Stimulated activated CD4-positive, alpha-beta T cell treated with anti-CD3 and anti-CD28 coated beads, TNF-alpha, amount 100 ng/mL, for 4 hours (primary cell): ENCODE results near the gene NR1D1.

ENCODE experiments used
- DNase-seq, 3 experiments: peaks; one replicate each; pipeline ENCODE4 v3.0.0-alpha.2; 2020; ENCODE audit warnings: low read depth in 3 of 3

NR1D1 gene

DNA sequence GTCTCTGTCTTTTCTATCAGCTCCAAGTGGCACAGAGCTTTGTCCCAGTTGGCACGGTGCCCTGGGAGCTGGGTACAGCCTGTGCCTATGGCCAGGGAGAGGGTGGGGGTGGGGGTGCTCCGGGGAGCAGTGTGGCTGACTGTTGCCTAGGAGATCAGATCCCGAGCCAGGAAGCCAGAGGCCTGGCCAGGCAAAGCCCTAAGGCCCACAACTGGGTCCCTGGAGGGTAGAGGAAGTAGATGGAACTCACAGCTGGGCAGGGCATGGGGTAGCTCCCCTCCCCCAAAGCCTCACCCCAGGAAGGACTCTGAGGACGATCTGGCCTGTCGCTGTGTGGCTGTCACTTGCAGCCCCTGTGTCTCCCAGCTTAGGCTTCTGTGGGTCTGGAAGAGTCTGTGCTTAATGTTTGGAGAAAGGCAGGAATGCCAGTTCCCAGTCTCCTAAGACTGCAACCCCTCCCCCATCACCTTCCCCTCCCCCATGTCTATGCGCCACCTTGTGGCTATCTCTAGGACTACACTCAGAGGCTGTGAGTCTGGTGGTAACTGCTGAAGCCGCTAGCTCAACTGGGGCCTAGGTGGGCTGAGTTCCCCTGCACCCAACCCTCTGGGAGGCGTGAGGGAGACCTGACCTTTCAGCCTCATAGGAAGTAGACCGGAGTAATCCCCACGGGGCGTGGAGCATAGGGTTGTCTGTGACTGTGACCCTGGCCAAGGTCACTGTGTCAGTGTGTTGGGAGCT, 25.0 kb downstream of the NR1D1 start:
- peak in 2 of 3 experiments; percentile 50 to 57 for DNase-seq

GRCh38 chr17:40074871-40075200, 25.6 kb downstream of the NR1D1 start:
- DNase-seq = no peak

DNA sequence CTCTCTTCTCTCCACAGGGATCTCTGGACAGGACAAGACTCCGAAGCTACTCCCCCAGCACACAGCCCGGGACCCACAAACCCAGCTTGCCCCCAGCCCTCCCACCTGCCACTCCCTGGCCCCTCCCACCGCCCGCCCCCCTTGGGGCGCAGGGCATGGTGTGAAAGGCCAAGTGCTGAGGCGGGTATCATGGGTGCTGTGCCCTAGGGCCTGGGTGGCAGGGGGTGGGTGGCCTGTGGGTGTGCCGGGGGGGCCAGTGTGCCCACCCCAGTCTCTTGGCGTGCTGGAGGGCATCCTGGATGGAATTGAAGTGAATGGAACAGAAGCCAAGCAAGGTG, 26.2 kb downstream of the NR1D1 start:
- DNase-seq = no peak

DNA sequence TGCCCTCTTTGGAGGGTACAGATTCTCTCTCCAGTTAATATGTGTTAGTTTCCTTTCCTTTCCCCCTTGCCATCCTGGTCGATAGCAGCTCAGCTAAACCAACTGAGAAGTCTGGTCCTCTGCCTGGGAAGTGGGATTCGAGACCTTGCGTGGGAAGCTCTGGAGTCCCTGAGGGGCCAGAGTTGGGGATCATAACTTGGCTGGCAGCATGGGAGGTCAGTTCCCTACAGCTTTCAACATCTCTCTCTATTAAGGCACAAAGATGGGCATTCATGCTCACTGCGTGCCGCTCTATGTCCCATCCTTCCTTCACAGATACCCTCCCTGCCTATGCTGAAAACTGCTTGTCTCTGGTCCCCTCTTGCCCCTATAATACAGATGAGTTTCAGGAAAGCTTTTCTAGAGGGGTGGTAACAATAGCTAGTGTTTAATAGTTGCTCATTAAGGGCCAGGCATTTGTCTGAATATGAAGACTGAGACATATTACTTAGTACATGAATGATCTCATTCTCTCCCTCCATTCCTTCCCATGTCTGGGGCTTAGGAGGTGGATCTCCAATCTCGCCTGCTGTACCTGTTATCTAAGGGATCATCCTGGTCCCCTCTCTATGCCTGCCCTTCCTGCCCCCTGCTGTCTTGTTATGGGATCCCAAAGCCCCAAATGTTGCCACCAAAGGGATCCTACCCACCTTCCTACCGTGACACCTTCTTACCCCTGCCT, 26.8 kb downstream of the NR1D1 start:
- no peak for DNase-seq

- no peak for DNase-seq
Observed at GRCh38 chr17:40072735-40073346, 27.5 kb downstream of the NR1D1 start.

GRCh38 chr17:40072040-40072734, 28.2 kb downstream of the NR1D1 start:
- DNase-seq = no peak

DNA sequence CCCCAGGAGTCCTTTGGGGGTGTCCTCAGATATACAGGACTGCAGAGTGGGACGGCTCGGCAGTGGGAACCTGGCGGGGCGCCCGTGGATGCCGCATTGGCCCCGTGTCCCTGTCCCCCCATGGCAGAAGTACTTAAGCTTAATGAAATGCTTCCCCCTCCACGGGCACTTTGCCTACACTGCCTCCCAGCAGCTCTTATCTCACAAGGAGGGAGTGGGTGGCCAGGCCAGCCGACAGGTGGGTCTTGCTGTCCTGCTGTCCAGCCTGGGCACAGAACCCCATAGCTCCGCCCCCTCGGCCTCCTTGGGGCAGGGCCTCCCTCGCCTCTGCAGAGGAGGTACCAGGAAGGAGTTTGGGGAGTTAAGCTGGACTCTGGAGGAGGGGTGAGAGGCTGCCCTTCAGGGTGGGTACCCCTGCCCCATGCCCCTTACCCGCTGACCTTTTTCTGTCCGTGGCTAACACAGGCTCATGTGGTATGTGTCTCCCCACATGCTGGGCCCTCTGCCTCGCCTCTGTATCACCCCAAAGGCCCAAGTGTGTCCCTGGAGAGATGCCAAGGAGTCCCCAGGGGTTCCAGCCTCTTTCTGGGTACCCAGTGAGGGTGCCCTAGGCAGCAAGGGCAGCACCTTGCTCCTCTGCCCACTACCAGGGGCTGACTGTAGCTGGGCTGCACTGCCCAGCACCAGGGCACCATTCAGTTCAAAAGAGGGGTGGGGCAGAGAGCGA, 28.9 kb downstream of the NR1D1 start:
- DNase-seq = no peak

DNA sequence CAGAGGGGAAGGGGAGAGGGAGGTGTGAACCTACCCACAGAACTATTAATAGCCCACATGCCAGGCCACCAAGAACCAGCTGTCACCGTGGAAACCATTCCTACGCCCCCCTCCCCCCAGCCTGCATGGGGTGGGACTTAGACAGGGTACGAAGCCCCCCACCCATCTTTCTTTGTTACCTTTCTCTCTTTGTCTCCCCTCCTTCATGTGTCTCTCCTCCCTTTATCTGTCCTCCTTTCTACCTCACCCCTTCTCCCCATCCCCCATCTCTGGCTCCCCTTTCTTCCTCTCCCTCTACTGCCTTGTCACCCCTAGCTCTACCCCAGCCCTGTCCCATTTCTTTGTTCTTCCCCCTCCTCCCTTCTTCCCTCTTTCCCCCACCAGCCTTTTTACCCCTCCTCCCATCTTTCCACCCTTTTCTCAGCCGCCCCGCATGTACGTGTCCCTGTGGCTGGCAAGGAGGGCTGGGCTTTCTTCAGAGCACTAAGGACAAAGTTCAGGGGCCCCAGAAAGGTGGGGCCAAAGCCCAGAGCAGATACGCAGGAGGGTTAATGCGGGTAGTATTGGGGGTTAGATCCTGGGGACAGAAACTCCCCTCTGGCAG, 29.6 kb downstream of the NR1D1 start:
- DNase-seq = no peak

DNA sequence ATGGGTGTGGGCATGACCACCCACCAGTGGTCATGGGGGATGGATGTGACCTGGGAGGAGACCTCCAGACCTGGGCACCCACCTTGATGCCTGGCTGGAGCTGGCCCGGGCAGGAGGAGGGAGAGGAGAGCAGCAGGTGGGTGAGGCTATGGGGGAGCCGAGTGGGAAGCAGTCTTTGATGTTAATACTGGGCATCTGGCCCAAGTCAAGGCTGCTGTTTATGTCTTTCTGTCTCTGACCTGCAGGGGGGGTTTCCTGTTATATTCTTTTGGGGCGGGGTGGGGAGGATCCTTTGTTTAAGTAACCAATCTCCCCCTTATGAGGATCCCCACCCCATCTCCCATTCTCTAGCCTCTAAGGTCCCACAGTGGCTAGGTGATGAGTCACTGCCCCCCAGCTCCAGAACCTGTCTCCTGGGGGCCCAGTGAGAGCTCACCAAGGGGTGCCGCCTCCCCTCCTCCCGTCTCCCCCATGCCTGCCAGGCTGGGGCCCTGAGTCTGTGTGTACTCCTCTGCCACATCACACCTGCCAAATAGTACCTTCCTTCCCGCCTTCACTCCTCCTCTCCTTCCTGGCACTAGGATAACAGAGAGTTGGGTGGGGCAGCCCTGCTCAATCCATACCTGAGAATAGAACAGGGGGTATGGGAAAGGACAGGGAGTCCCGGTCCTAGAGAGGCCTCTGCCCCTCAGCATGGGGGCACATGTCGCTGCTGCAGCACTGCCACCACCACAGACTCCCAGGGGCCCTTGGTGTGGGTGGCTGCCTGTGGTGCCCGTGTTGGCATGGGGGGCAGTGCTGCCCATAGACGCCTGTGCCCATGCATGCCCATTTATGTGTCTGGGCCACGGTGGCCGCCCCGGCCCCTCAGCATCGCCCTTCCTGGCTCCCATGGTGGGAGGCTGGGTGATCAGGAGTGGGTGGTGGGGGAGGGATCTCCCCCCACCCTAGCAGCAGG, 30.4 kb downstream of the NR1D1 start:
- no peak for DNase-seq

DNA sequence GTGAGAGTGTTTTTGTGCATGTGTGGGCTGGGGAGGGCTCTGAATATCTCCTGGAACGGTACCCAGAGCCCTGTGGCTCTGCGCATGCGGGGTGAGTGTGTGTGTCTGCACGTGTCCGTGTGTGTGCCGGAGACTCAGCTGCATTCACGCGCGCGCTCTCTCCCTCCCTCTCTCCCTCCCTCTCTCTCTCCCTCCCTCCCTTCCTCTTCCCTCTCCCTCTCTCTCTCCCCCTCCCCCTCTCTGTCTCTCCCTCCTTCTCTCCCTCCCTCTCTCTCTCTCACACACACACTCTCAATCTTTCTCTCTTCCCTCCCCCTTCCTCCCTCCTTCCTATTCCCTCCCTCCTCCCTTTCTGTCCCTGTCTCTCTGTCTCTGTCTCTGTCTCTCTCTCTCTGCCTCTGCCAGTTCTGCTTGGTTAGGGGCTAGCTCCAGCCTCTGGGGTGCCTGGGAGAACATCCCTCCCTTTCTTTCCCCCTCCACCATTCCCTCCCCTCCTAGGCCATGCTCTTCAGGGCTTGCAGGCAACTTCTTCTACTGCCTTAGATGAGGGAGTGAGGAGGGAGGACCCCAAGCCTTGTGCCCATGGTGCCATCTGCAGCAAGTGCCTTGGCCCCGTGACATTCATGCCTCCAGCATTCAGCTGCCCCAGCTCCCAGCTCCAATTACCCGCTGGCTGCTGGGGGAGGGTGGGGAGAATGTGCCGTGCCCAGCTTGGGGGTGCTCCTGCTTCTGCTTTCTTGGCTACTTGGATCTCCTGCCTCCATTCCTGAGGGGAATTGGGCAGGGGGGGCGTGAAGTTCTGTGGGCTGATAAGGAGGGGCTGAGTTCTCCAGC, 31.3 kb downstream of the NR1D1 start:
- peak; percentile 73 to 77 (median 76) for DNase-seq

GRCh38 chr17:40068584-40068916, 31.8 kb downstream of the NR1D1 start:
- DNase-seq = no peak

DNA sequence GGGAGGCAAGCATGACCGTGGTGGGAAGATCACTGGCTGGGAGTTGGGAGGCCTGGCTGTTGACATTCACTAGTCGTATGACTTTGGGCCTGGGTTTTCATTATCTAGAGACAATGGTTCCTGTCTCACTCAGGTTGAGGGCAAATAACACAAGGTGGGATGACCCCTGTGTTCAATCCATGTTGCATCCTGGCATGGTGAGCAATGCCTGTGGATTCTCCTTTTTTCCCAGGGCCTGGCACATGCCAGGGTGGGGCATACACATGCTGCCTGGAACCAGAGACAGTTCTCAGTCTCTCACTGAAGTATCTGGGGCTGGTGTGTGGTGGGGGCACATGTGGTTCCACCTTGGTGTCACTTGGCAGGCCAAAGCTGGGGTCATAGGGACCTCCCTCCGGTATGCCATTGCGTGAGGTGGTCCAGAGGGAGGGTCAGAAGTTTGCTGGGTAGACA, 32.2 kb downstream of the NR1D1 start:
- DNase-seq = no peak

- DNase-seq = no peak
Observed at GRCh38 chr17:40067710-40068109, 32.7 kb downstream of the NR1D1 start.

DNA sequence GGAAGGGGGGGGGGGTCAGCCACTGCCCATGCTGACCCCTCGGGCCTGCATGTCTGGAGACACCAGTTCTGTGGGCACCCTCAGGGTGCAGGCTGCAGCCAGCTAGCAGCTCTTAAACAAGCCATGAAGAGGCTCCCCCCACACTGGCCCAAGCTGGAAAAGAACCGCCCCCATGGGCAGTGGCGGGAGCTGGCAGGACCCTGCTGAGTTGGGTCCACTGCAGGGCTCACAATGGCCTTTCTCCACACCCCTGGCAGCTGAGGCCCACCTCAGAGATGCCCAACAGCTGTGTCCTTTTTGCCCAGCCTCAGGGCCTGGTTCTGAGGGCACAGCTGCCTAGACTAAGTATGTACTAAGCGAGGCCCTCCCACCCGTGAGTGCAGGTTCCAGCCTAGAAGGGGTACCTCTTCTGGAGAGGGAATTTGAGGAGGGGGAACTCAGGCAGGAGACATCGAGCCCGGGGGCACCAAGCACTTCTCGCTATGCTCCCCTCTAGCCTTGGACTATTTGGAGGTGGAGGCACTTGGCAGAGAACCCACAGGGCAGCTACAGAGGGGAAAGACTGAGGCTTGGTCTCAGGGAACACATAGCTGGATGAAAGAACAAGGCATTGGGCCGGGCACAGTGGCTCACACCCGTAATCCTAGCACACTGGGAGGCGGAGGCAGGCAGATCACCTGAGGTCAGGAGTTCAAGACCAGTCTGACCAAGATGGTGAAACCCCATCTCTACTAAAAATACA, 34.4 kb downstream of the NR1D1 start:
- no peak for DNase-seq

DNA sequence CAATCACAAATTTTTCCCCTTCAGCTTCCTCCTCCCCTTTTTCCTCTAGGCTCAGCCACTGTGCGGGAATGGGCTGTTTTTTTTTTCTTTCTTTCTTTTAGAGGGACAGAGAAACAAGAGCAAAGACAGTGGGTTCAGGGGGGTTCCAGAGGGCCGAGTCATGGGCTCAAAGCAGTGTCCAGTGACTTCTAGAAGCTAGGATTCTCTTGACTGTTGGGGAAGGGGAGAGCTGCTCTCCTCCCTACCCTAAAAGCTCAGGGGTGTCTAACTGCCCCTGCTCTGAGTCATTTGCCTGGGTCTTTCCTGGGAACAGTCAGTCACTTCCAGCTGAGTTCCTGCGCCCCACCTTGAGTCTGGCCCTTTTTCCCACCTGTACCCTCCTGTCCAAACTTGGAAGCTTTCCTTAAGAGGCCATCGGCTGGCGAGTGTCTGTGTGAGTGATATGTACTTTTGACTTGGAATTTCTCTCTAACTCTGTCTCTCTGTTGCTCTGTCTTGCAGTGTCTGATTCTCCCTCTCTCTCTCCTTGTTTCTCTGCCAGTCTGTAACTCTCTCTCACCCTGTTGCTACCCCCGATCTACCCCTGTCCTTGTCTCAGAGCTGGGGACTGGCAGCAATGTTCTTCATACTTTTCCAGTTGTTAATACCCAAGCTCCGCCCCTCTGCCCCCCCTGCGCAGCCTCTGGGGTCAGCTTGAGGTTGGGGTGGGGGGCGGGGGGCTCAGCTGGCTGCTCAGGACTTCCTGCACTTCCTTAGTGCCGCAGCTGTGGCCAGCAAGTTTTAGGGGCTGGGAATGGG, 35.2 kb downstream of the NR1D1 start:
- DNase-seq = no peak

DNA sequence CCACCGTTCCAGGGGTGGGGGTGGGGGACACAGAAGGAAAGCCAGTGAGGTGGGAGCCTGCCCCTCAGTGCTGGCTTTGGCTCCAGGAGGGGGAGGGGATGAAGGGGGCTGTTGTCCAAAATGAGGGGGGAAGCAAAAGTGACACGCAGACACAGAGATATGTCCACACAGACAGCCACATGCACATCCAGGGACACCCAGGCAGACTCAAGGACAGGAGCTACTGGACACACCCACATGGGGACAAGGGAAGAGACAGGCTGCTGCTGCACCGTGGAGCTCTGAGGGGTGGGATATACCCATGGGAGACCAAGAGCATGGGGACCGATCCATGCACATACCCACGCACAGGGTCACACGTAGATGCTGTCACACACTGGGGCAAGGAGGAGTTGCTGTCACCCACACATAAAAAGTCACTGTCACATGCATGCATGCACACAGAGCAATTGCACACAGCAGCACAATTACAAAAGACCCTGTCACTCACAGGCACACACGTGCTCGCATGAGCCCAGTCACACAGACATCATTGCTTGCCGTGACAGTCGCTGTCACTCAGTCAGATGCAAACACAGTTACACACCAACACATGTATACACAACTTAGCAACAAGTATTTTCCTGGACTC, 36.4 kb downstream of the NR1D1 start:
- no peak for DNase-seq

DNA sequence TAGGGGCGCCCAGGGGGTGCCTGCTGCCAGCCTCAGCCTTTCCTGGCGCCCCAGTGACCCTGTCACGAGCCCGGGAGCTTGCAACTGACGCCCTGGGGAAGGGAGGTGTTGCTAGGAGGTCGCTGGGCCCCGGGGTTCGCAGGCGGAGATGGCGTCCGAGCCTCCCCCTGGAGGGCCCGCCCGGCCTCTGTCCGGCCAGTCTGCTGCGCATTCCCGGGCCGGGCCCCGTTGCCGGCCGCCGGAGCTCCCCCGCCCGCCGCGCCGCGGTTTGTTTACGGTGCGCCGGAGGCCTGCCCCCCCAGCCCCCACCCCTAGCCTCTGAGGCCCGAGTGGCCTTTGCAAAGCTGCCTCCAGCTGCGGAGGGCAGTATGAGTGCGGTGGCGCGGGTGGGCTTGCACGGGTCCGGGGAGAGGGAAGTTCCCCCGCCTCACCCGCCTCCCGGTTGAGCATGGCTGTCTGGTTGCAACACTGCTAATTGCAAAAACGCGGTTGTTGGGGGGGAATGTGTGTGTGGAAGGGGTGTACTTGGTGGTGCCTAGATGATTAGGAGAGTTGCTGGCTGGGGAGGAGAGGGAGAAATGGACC, 37.1 kb downstream of the NR1D1 start:
- DNase-seq = no peak
